Thoracic aorta (tissue), 2 donors: ENCODE results near the gene KRT81. TPM values are rescaled to one million over a fixed set of nuclear protein-coding genes. Genes with fewer than 3 reads are reported as not detected.
A peak's percentile ranks its signal among the peaks of the same experiment; 100 is the strongest.

ENCODE experiments used
- ATAC-seq: fragments of 150-250 bp; one replicate; pipeline ENCODE4 v1.8.0; 2017; ENCODE audit warnings: low read depth; ENCODE audit not compliant: insufficient number of reproducible peaks, low FRiP score
- DNase-seq: peaks from one replicate; pipeline ENCODE4 v3.0.0-alpha.2; 2020; ENCODE audit warnings: low spot score
- H3K27ac ChIP-seq, 2 donors: fragments of 200-600 bp; sonication (generic); 1 replicate in 1 of 2; 2 replicates in 1 of 2; pipeline ENCODE4 v1.5.1; 2016; ENCODE audit warnings: mild to moderate bottlenecking in 2 of 2, moderate library complexity in 2 of 2
- H3K27me3 ChIP-seq: fragments of 200-600 bp; sonication (generic); replicated peaks from 2 replicates; pipeline ENCODE4 v1.6.0; 2016; ENCODE audit warnings: mild to moderate bottlenecking; ENCODE audit not compliant: insufficient read depth
- H3K36me3 ChIP-seq: fragments of 200-600 bp; sonication (generic); one replicate; pipeline ENCODE4 v1.5.1; 2016
- H3K4me1 ChIP-seq, 2 donors: fragments of 200-600 bp; sonication (generic); 1 replicate in 1 of 2; 2 replicates in 1 of 2; pipeline versions ENCODE4 v1.5.1 to v1.6.0; 2016; ENCODE audit warnings: low read depth in 2 of 2, mild to moderate bottlenecking in 1 of 2; ENCODE audit not compliant: control insufficient read depth in 1 of 2
- H3K4me3 ChIP-seq: fragments of 200-600 bp; sonication (generic); 2 replicates; pipeline ENCODE4 v1.5.1; 2016; ENCODE audit warnings: mild to moderate bottlenecking
- H3K9me3 ChIP-seq: fragments of 200-600 bp; sonication (generic); 2 replicates; pipeline ENCODE4 v1.5.1; 2016
- CTCF ChIP-seq: fragments of 200-600 bp; sonication (generic); IDR thresholded peaks from one replicate; pipeline ENCODE4 v1.5.1; 2019; ENCODE audit warnings: antibody characterized with exemption
- total RNA-seq, 2 donors: library from RNA; depleted of rRNA; stranded (reverse); fragments of >200 nt; gene quantifications; one replicate each; pipeline versions ENCODE4 v1.1.0 to v1.2.3, GENCODE V29; 2016

The KRT81 gene
- total RNA-seq, 2 donors from 2014 or later = 5.1 TPM; not detected in 1

GRCh38 chr12:52284562-52285171 is 6.7 kb downstream of the KRT81 start:
- ATAC-seq = no peak
- Histone ChIP-seq H3K4me3 (no peak overlapping the region), H3K27ac (no peak overlapping the region), H3K27me3 (no peaks in the 10 kb centered on the region), H3K9me3 (no peaks in the 10 kb centered on the region), H3K4me1 (peaks cover 15 to 18% of the 10 kb centered on the region in 2 donors), H3K36me3 (no peaks in the 10 kb centered on the region)
- DNase-seq = no peak
- TF ChIP-seq CTCF = no peak

GRCh38 chr12:52280796-52281560 is 10.4 kb downstream of the KRT81 start:
- DNase-seq (no peak), ATAC-seq (peak; percentile 23)
- H3K36me3 ChIP-seq = no peaks in the 10 kb centered on the region
- H3K27ac ChIP-seq = peak overlapping the region; percentile 73 to 78
- no peaks in the 10 kb centered on the region for H3K27me3 ChIP-seq
- no peaks in the 10 kb centered on the region for H3K9me3 ChIP-seq
- TF ChIP-seq CTCF = no peak
- no peak overlapping the region for H3K4me3 ChIP-seq
- peaks cover 20 to 33% of the 10 kb centered on the region in 2 donors for H3K4me1 ChIP-seq

- Histone ChIP-seq H3K27ac (peak overlapping the region; percentile 73 to 78), H3K4me3 (no peak overlapping the region), H3K9me3 (no peaks in the 10 kb centered on the region), H3K27me3 (no peaks in the 10 kb centered on the region), H3K4me1 (peaks cover 20 to 33% of the 10 kb centered on the region in 2 donors), H3K36me3 (no peaks in the 10 kb centered on the region)
- DNase-seq = peak; percentile 17
- peak; percentile 65 for ATAC-seq
- TF ChIP-seq CTCF = no peak
Measured at GRCh38 chr12:52280319-52280795, 11.0 kb downstream of the KRT81 start.

- DNase-seq (no peak), ATAC-seq (no peak)
- peak overlapping the region; percentile 73 to 78 for H3K27ac ChIP-seq
- no peaks in the 10 kb centered on the region for H3K36me3 ChIP-seq
- no peaks in the 10 kb centered on the region for H3K27me3 ChIP-seq
- no peak overlapping the region for H3K4me3 ChIP-seq
- no peak for TF ChIP-seq CTCF
- peaks cover 20 to 33% of the 10 kb centered on the region in 2 donors for H3K4me1 ChIP-seq
- H3K9me3 ChIP-seq = no peaks in the 10 kb centered on the region
Measured at GRCh38 chr12:52279422-52280318, 11.7 kb downstream of the KRT81 start.
